Upper lobe of left lung (tissue), 4 donors: Measurements from ENCODE around the gene C2.

ENCODE experiments used
- POLR2A ChIP-seq, 4 donors: fragments of 450-650 bp; IDR thresholded peaks; one replicate each; pipeline ENCODE4 v1.5.1; 2016 to 2017; ENCODE audit warnings: antibody characterized with exemption in 4 of 4, mild to moderate bottlenecking in 2 of 4
- POLR2AphosphoS5 ChIP-seq, 2 donors: sonication (generic); formaldehyde crosslinking; IDR thresholded peaks; one replicate each; pipeline ENCODE4 v1.5.1; 2017; ENCODE audit warnings: antibody characterized with exemption in 2 of 2

GRCh38 chr6:31945507-31946369 is 18.2 kb downstream of the C2 start, which contains the start of gene CFB:
- TF ChIP-seq POLR2A (IDR thresholded peaks at IDR 0.05) (peak in 1 of 4 donors; percentile 46), POLR2AphosphoS5 (IDR thresholded peaks at IDR 0.05) (peak; percentile 46 to 53)
